B cell (primary cell): ENCODE results near the gene FAM72D. TPM values are rescaled to one million over a fixed set of nuclear protein-coding genes. Genes with fewer than 3 reads are reported as not detected.
"Not testable (repeated sequence)": the region's sequence is repeated elsewhere in the genome, so short reads cannot be mapped to it uniquely, and the experiment has no call there.

Source experiments
- ATAC-seq: fragments of 200-7000 bp; cut with Tn5 transposase; one replicate; pipeline ENCODE4 v1.10.0; 2021; ENCODE audit warnings: low read depth, mild to moderate bottlenecking, moderate number of reproducible peaks, moderate library complexity
- CTCF ChIA-PET: fragments of 350-600 bp; sonication (Branson Sonifier 250); formaldehyde crosslinking; loops from one replicate; lab custom pipeline; 2021; ENCODE audit warnings: antibody characterized with exemption, inconsistent platforms; lab: Charles Lee
- POLR2A ChIA-PET: fragments of 350-600 bp; sonication (Branson Sonifier 250); formaldehyde crosslinking; loops from one replicate; lab custom pipeline; 2021; ENCODE audit warnings: antibody characterized with exemption; lab: Charles Lee
- DNase-seq: peaks from one replicate; pipeline ENCODE4 v3.0.0; 2013
- H2AFZ ChIP-seq: 2 replicates; pipeline ENCODE4 v1.6.1; 2012; ENCODE audit warnings: mild to moderate bottlenecking, low read depth, low read length; ENCODE audit not compliant: insufficient read depth, poor library complexity, severe bottlenecking
- H3K27ac ChIP-seq, 2 donors: 1 replicate in 1 of 2; 2 replicates in 1 of 2; pipeline ENCODE4 v1.5.1; 2012 to 2013; ENCODE audit warnings: low read length in 2 of 2, mild to moderate bottlenecking in 2 of 2, moderate library complexity in 1 of 2
- H3K27me3 ChIP-seq, 4 experiments: fragments of 200-600 bp in 1 of 4; sonication (generic) in 1 of 4; replicated peaks in 1 of 4; 1 replicate in 2 of 4; 2 replicates in 2 of 4; pipeline versions ENCODE4 v1.6.1 to v1.7.0; 2013 to 2016; ENCODE audit warnings: low read length in 3 of 4, mild to moderate bottlenecking in 2 of 4, mixed read lengths in 1 of 4, moderate library complexity in 1 of 4; ENCODE audit not compliant: insufficient read depth in 4 of 4, control insufficient read depth in 3 of 4; ENCODE audit errors: control extremely low read depth in 1 of 4
- H3K36me3 ChIP-seq, 2 experiments: replicated peaks in 1 of 2; 1 replicate in 1 of 2; 2 replicates in 1 of 2; pipeline versions ENCODE4 v1.6.1 to v1.7.1; 2013; ENCODE audit warnings: low read length in 1 of 2; ENCODE audit not compliant: insufficient read depth in 2 of 2, control insufficient read depth in 1 of 2; ENCODE audit errors: control extremely low read depth in 1 of 2, extremely low read depth in 1 of 2
- H3K4me1 ChIP-seq, 2 donors: fragments of 200-600 bp in 1 of 2; sonication (generic) in 1 of 2; 1 replicate in 1 of 2; 2 replicates in 1 of 2; pipeline versions ENCODE4 v1.5.1 to v1.6.1; 2013 to 2017; ENCODE audit warnings: low read length in 2 of 2; ENCODE audit not compliant: control insufficient read depth in 2 of 2, insufficient read depth in 2 of 2
- H3K4me2 ChIP-seq: replicated peaks from 2 replicates; pipeline ENCODE3; 2012; ENCODE audit warnings: mild to moderate bottlenecking, low read depth, low read length; ENCODE audit not compliant: poor library complexity, severe bottlenecking
- H3K4me3 ChIP-seq, 5 experiments: fragments of 200-600 bp in 1 of 5; sonication (generic) in 1 of 5; 1 replicate in 3 of 5; 2 replicates in 2 of 5; pipeline versions ENCODE4 v1.5.1 to v1.7.0; 2011 to 2016; ENCODE audit warnings: low read length in 4 of 5, mild to moderate bottlenecking in 4 of 5, low read depth in 2 of 5, control low read depth in 1 of 5, moderate library complexity in 1 of 5; ENCODE audit not compliant: insufficient read depth in 1 of 5; ENCODE audit errors: control extremely low read depth in 1 of 5, extremely low read depth in 1 of 5
- H3K79me2 ChIP-seq: fragments of 200-600 bp; sonication (generic); one replicate; pipeline ENCODE4 v1.6.0; 2016; ENCODE audit warnings: low read length; ENCODE audit not compliant: control insufficient read depth, insufficient read depth
- H3K9ac ChIP-seq: fragments of 200-600 bp; sonication (generic); 2 replicates; pipeline ENCODE4 v1.6.1; 2017; ENCODE audit warnings: mild to moderate bottlenecking, low read length, moderate library complexity
- H3K9me3 ChIP-seq, 3 donors: one replicate each; pipeline versions ENCODE4 v1.6.1 to v1.7.1; 2013; ENCODE audit warnings: low read length in 2 of 3; ENCODE audit not compliant: control insufficient read depth in 2 of 3, insufficient read depth in 1 of 3; ENCODE audit errors: control extremely low read depth in 1 of 3
- H4K20me1 ChIP-seq: 2 replicates; pipeline ENCODE4 v1.6.0; 2012; ENCODE audit warnings: mild to moderate bottlenecking, low read length; ENCODE audit not compliant: insufficient read depth, control insufficient read depth, poor library complexity, severe bottlenecking
- H3K27ac Mint-ChIP-seq: one replicate; pipeline ENCODE4 v1.8.0; 2021; ENCODE audit warnings: mixed read lengths
- H3K27me3 Mint-ChIP-seq: one replicate; pipeline ENCODE4 v1.8.0; 2021; ENCODE audit warnings: mixed read lengths
- H3K4me1 Mint-ChIP-seq: one replicate; pipeline ENCODE4 v1.8.0; 2021; ENCODE audit warnings: mixed read lengths
- H3K4me3 Mint-ChIP-seq: one replicate; pipeline ENCODE4 v1.8.0; 2021; ENCODE audit warnings: mixed read lengths
- H3K9me3 Mint-ChIP-seq: one replicate; pipeline ENCODE4 v1.8.0; 2022; ENCODE audit warnings: mixed read lengths; ENCODE audit not compliant: insufficient read depth
- WGBS: methylation state at CpG from one replicate; pipeline ENCODE4 v1.1.5; 2013; ENCODE audit warnings: missing lambda C conversion rate; ENCODE audit not compliant: insufficient coverage; 5-methylcytosine and 5-hydroxymethylcytosine counted together
- intact Hi-C: fragments of 100-400 bp; cut with micrococcal nuclease; formaldehyde crosslinking; loops from one replicate; pipeline ENCODE4 v1.10.0; 2022
- polyA plus RNA-seq: library from polyadenylated mRNA; depleted of rRNA; stranded (reverse); fragments of >200 nt; gene quantifications from 2 replicates; pipeline ENCODE4 v1.2.3, GENCODE V29; 2012
- total RNA-seq, 2 donors: library from RNA; stranded (reverse); fragments of 120-200 nt in 1 of 2; gene quantifications; 1 replicate in 1 of 2; 2 replicates in 1 of 2; pipeline versions ENCODE4 v1.2.3 to v1.2.4, GENCODE V29; 2013 to 2022

FAM72D gene
- total and polyA plus RNA-seq, 2 donors (not counting 1 experiment from before 2014, with no cell fraction given): 0.21 to 0.32 TPM

DNA sequence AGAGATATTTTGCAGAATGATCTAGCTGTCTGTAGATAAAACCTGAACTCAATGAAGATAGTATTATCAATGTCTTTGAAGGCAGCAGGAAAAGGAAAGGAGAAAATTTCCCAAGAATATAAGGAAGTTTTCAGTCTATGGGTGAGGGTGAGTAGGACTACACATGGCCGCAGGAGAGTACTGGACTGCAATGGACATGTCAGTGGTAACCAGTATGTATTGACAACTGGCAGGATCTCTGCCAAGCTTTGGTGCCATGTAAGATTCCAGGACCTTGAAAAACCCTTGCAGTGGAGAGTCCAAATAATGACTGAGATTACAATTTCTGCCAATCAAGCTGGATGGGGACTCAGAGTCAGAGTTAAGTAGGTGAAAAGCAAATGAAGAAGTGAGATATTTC, 29.3 kb downstream of the FAM72D start:
- H3K27me3 Mint-ChIP-seq, DNase-seq, POLR2A ChIA-PET, H3K27ac Mint-ChIP-seq, H3K4me3 ChIP-seq, H3K9me3 ChIP-seq, H3K4me1 Mint-ChIP-seq, H3K9ac ChIP-seq, H3K36me3 ChIP-seq, H3K9me3 Mint-ChIP-seq, H3K79me2 ChIP-seq, H3K27ac ChIP-seq, H3K4me3 Mint-ChIP-seq, H4K20me1 ChIP-seq, H3K27me3 ChIP-seq, H3K4me1 ChIP-seq, H2AFZ ChIP-seq, ATAC-seq, intact Hi-C loops, CTCF ChIA-PET, H3K4me2 ChIP-seq: not testable (repeated sequence)
- no CpG with 5 or more reads among the region's 1 CpG for WGBS

GRCh38 chr1:145127144-145127543, 31.4 kb downstream of the FAM72D start:
- H3K4me3 ChIP-seq, H3K27ac ChIP-seq, POLR2A ChIA-PET, intact Hi-C loops, H3K79me2 ChIP-seq, H3K36me3 ChIP-seq, H3K27me3 ChIP-seq, H3K9me3 Mint-ChIP-seq, H3K9ac ChIP-seq, H3K4me1 ChIP-seq, DNase-seq, H3K27ac Mint-ChIP-seq, H3K4me3 Mint-ChIP-seq, H3K4me2 ChIP-seq, H3K4me1 Mint-ChIP-seq, H2AFZ ChIP-seq, CTCF ChIA-PET, H3K9me3 ChIP-seq, ATAC-seq, H4K20me1 ChIP-seq, H3K27me3 Mint-ChIP-seq: not testable (repeated sequence)

- H3K4me3 Mint-ChIP-seq, H3K4me2 ChIP-seq, H3K9ac ChIP-seq, H3K27me3 ChIP-seq, intact Hi-C loops, H3K79me2 ChIP-seq, H3K4me1 ChIP-seq, ATAC-seq, H3K27ac ChIP-seq, POLR2A ChIA-PET, H3K4me1 Mint-ChIP-seq, DNase-seq, H3K27me3 Mint-ChIP-seq, H3K36me3 ChIP-seq, H3K27ac Mint-ChIP-seq, CTCF ChIA-PET, H3K9me3 ChIP-seq, H4K20me1 ChIP-seq, H2AFZ ChIP-seq, H3K9me3 Mint-ChIP-seq, H3K4me3 ChIP-seq: not testable (repeated sequence)
- 77% methylated on average over 12 of the region's 14 CpGs for WGBS
These were observed 33.1 kb downstream of the FAM72D start for GRCh38 chr1:145128697-145129469.

GRCh38 chr1:145134476-145134875, 38.7 kb downstream of the FAM72D start:
- H3K27ac ChIP-seq, CTCF ChIA-PET, H2AFZ ChIP-seq, H3K9ac ChIP-seq, DNase-seq, intact Hi-C loops, H3K79me2 ChIP-seq, H3K9me3 ChIP-seq, H3K4me3 ChIP-seq, H3K4me1 Mint-ChIP-seq, H3K9me3 Mint-ChIP-seq, H4K20me1 ChIP-seq, H3K36me3 ChIP-seq, POLR2A ChIA-PET, H3K27me3 Mint-ChIP-seq, H3K4me1 ChIP-seq, H3K27ac Mint-ChIP-seq, H3K4me3 Mint-ChIP-seq, H3K27me3 ChIP-seq, H3K4me2 ChIP-seq, ATAC-seq: not testable (repeated sequence)
- WGBS: no CpG with 5 or more reads among the region's 1 CpG
